ENCODE data around the gene PCSK2. TPM values are rescaled to one million over a fixed set of nuclear protein-coding genes. Genes with fewer than 3 reads are reported as not detected.

Gene PCSK2
- polyA plus RNA-seq, 3 donors, result not detected

DNA sequence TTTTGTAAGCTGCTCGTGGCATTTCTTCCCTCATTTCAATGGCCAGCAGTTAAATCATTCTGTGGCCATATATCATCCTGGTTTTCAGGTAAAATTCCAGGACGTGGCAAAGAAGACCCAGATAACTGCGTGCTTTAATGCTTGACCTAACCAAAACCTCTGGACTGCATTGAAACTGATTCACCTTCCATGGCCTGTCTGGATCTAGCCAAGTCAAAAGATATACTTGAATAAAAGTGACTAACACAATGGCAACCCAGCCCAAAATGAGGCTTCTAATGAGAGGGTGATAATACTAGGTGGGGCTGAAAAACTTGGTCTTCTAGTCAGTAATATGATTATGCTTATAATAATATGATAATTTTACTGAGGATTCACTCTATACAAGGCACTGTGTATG is 16.5 kb upstream of the PCSK2 start:
- WGBS (ENCODE audit: insufficient coverage), result 47% methylated on average over 2 of the region's 3 CpGs
- no peak for DNase-seq
- Histone ChIP-seq H2AFZ (ENCODE audit: insufficient read depth, low read depth, low read length, poor library complexity, severe bottlenecking) (no peak overlapping the region), H3K4me2 (replicated peaks; ENCODE audit: extremely low read depth, low read length, poor library complexity, severe bottlenecking) (no peak overlapping the region), H3K27ac (ENCODE audit: low read depth in 1 of 2, low read length in 2 of 2) (no peak overlapping the region), H3K9me3 (replicated peaks in 1 of 2; ENCODE audit: control insufficient read depth in 1 of 2, insufficient read depth in 1 of 2, low read length in 2 of 2) (peaks cover 0 to 3% of the 10 kb centered on the region in 2 donors), H3K4me1 (ENCODE audit: control insufficient read depth in 1 of 2, insufficient read depth in 2 of 2, low read length in 2 of 2) (no peaks in the 10 kb centered on the region), H3K9ac (ENCODE audit: insufficient read depth, low read length, poor library complexity, severe bottlenecking) (no peak overlapping the region), H3K27me3 (ENCODE audit: control insufficient read depth in 2 of 2, insufficient read depth in 2 of 2, low read length in 2 of 2) (no peaks in the 10 kb centered on the region), H3K36me3 (replicated peaks in 1 of 2; ENCODE audit: control insufficient read depth in 1 of 2, insufficient read depth in 2 of 2, low read length in 2 of 2) (no peaks in the 10 kb centered on the region), H3K79me2 (ENCODE audit: insufficient read depth, low read length) (no peaks in the 10 kb centered on the region), H3K4me3 (replicated peaks in 1 of 3; ENCODE audit: low read depth in 2 of 3, low read length in 3 of 3) (no peak overlapping the region), H4K20me1 (ENCODE audit: insufficient read depth, low read length) (no peaks in the 10 kb centered on the region)
- H3K27ac Mint-ChIP-seq, result no peak overlapping the region
- H3K4me1 Mint-ChIP-seq, result no peaks in the 10 kb centered on the region
- TF ChIP-seq, protein P1, sequence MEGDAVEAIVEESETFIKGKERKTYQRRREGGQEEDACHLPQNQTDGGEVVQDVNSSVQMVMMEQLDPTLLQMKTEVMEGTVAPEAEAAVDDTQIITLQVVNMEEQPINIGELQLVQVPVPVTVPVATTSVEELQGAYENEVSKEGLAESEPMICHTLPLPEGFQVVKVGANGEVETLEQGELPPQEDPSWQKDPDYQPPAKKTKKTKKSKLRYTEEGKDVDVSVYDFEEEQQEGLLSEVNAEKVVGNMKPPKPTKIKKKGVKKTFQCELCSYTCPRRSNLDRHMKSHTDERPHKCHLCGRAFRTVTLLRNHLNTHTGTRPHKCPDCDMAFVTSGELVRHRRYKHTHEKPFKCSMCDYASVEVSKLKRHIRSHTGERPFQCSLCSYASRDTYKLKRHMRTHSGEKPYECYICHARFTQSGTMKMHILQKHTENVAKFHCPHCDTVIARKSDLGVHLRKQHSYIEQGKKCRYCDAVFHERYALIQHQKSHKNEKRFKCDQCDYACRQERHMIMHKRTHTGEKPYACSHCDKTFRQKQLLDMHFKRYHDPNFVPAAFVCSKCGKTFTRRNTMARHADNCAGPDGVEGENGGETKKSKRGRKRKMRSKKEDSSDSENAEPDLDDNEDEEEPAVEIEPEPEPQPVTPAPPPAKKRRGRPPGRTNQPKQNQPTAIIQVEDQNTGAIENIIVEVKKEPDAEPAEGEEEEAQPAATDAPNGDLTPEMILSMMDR (IDR thresholded peaks at IDR 0.05), result no peak
- no peak overlapping the region for H3K4me3 Mint-ChIP-seq
- intact Hi-C loops (cut with micrococcal nuclease), result no loop called here
- H3K36me3 Mint-ChIP-seq, result no peaks in the 10 kb centered on the region
- H3K9me3 Mint-ChIP-seq, result peaks cover 0 to 8% (median 2%) of the 10 kb centered on the region in 7 donors
- H3K27me3 Mint-ChIP-seq (ENCODE audit: low read depth in 3 of 3), result peaks cover 0 to 1% (median 0%) of the 10 kb centered on the region in 3 donors

DNA sequence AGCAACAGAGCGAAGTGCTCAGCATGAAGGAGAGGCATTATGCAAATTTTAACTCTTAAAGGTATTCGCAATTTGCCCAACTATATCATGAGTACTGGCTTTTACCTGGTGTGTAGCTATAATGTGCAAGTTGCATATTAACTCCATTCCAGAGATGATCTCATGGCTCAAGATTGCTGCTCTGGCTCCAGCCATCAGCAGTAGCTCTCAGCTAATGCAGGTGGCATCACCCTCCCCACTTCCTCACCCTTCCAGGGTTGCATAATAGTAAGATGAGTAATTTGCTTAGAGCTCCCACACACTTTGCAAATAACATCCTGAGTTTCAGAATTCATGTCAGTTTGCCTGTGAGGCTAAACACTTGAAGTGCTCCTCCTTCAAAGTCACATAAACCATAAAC is 15.9 kb upstream of the PCSK2 start:
- peaks cover 0 to 1% (median 0%) of the 10 kb centered on the region in 3 donors for H3K27me3 Mint-ChIP-seq (ENCODE audit: low read depth in 3 of 3)

More for the DNA sequence above, 15.9 kb upstream of the PCSK2 start:
- Histone ChIP-seq H3K27ac (ENCODE audit: low read depth in 1 of 2, low read length in 2 of 2) (no peak overlapping the region), H3K4me2 (replicated peaks; ENCODE audit: extremely low read depth, low read length, poor library complexity, severe bottlenecking) (no peak overlapping the region), H3K79me2 (ENCODE audit: insufficient read depth, low read length) (no peaks in the 10 kb centered on the region), H3K9ac (ENCODE audit: insufficient read depth, low read length, poor library complexity, severe bottlenecking) (no peak overlapping the region), H4K20me1 (ENCODE audit: insufficient read depth, low read length) (no peaks in the 10 kb centered on the region), H3K27me3 (ENCODE audit: control insufficient read depth in 2 of 2, insufficient read depth in 2 of 2, low read length in 2 of 2) (no peaks in the 10 kb centered on the region), H3K4me3 (replicated peaks in 1 of 3; ENCODE audit: low read depth in 2 of 3, low read length in 3 of 3) (no peak overlapping the region), H3K9me3 (replicated peaks in 1 of 2; ENCODE audit: control insufficient read depth in 1 of 2, insufficient read depth in 1 of 2, low read length in 2 of 2) (peaks cover 0 to 3% of the 10 kb centered on the region in 2 donors), H3K36me3 (replicated peaks in 1 of 2; ENCODE audit: control insufficient read depth in 1 of 2, insufficient read depth in 2 of 2, low read length in 2 of 2) (no peaks in the 10 kb centered on the region), H2AFZ (ENCODE audit: insufficient read depth, low read depth, low read length, poor library complexity, severe bottlenecking) (no peak overlapping the region), H3K4me1 (ENCODE audit: control insufficient read depth in 1 of 2, insufficient read depth in 2 of 2, low read length in 2 of 2) (no peaks in the 10 kb centered on the region)
- Mint-ChIP-seq H3K27ac (no peak overlapping the region), H3K36me3 (no peaks in the 10 kb centered on the region), H3K4me3 (no peak overlapping the region), H3K9me3 (peaks cover 0 to 8% (median 2%) of the 10 kb centered on the region in 7 donors), H3K4me1 (no peaks in the 10 kb centered on the region)
- WGBS (ENCODE audit: insufficient coverage), result no CpG with 5 or more reads among the region's 2 CpGs
- TF ChIP-seq, protein P1 (IDR thresholded peaks at IDR 0.05), result no peak
- DNase-seq, result no peak
- intact Hi-C loops (cut with micrococcal nuclease), result no loop called here

Measured in CD14-positive monocyte (primary cell).